Measurements from ENCODE around the gene AIM2.

The AIM2 gene

GRCh38 chr1:159076438-159077119 is at the start of gene AIM2:
Gene AIM2 (minus strand): TSS chr1:159076766. CDS start chr1:159073499, 3,267 bp downstream.
- peak within 1 kb of the TSS; percentile 5; the same call in 1 of the 2 replicates for H2AFZ ChIP-seq (ENCODE audit: low read depth, low read length)
- H3K4me3 ChIP-seq (ENCODE audit: low read length) = peak within 1 kb of the TSS; percentile 85
- H3K9me3 ChIP-seq (ENCODE audit: insufficient read depth, low read length) = no peaks in the 10 kb centered on the region
- H3K27me3 ChIP-seq (ENCODE audit: low read depth, low read length) = no peaks in the 10 kb centered on the region
- peak within 1 kb of the TSS; percentile 97 for H3K9ac ChIP-seq (ENCODE audit: low read length)
- H3K79me2 ChIP-seq (ENCODE audit: low read length) = peaks cover 49% of the 10 kb centered on the region
- no peaks in the 10 kb centered on the region for H4K20me1 ChIP-seq (ENCODE audit: insufficient read depth, low read length)
- H3K36me3 ChIP-seq (replicated peaks; ENCODE audit: low read depth, low read length) = peaks cover 10% of the 10 kb centered on the region
- peak within 1 kb of the TSS; percentile 94 for H3K4me2 ChIP-seq (ENCODE audit: low read length)
- TF ChIP-seq, protein P1, sequence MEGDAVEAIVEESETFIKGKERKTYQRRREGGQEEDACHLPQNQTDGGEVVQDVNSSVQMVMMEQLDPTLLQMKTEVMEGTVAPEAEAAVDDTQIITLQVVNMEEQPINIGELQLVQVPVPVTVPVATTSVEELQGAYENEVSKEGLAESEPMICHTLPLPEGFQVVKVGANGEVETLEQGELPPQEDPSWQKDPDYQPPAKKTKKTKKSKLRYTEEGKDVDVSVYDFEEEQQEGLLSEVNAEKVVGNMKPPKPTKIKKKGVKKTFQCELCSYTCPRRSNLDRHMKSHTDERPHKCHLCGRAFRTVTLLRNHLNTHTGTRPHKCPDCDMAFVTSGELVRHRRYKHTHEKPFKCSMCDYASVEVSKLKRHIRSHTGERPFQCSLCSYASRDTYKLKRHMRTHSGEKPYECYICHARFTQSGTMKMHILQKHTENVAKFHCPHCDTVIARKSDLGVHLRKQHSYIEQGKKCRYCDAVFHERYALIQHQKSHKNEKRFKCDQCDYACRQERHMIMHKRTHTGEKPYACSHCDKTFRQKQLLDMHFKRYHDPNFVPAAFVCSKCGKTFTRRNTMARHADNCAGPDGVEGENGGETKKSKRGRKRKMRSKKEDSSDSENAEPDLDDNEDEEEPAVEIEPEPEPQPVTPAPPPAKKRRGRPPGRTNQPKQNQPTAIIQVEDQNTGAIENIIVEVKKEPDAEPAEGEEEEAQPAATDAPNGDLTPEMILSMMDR (IDR thresholded peaks at IDR 0.05; ENCODE audit: low read depth, low read length) = no peak
- no peak for TF ChIP-seq EZH2phosphoT487 (IDR thresholded peaks at IDR 0.05; ENCODE audit: low read depth)
- peak within 1 kb of the TSS; percentile 97 for H3K27ac ChIP-seq (ENCODE audit: low read length)
- peaks cover 51% of the 10 kb centered on the region for H3K4me1 ChIP-seq (ENCODE audit: low read length)

DNA sequence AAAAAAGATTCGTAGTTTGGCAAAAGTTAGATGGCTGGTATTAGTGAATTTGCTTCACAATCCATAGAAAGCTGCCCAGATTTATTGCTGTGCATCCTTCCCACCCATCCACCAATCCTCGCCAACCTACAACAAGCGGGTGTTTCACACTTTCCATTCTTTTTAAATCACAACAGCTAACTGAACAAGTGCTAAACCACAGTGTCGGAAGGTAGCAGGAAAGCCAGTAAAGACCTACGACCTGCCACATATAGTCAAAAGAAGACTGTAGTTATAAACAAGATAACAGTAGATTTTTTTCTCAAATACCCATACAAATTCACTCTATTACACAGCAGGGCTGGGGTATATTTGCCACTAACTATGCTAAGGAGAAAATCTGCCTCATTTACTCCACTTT is 47.0 kb upstream of the AIM2 start:
- Histone ChIP-seq H4K20me1 (ENCODE audit: insufficient read depth, low read length) (no peaks in the 10 kb centered on the region), H3K9me3 (ENCODE audit: insufficient read depth, low read length) (no peaks in the 10 kb centered on the region), H3K4me2 (ENCODE audit: low read length) (peak overlapping the region; percentile 68), H3K27ac (ENCODE audit: low read length) (no peak overlapping the region), H3K4me3 (ENCODE audit: low read length) (no peak overlapping the region), H3K9ac (ENCODE audit: low read length) (no peak overlapping the region), H3K79me2 (ENCODE audit: low read length) (no peaks in the 10 kb centered on the region), H3K36me3 (replicated peaks; ENCODE audit: low read depth, low read length) (no peaks in the 10 kb centered on the region), H2AFZ (ENCODE audit: low read depth, low read length) (no peak overlapping the region), H3K27me3 (ENCODE audit: low read depth, low read length) (no peaks in the 10 kb centered on the region), H3K4me1 (ENCODE audit: low read length) (peaks cover 61% of the 10 kb centered on the region)
- no peak for TF ChIP-seq EZH2phosphoT487 (IDR thresholded peaks at IDR 0.05; ENCODE audit: low read depth)
- TF ChIP-seq, protein P1 (IDR thresholded peaks at IDR 0.05; ENCODE audit: low read depth, low read length) = no peak

DNA sequence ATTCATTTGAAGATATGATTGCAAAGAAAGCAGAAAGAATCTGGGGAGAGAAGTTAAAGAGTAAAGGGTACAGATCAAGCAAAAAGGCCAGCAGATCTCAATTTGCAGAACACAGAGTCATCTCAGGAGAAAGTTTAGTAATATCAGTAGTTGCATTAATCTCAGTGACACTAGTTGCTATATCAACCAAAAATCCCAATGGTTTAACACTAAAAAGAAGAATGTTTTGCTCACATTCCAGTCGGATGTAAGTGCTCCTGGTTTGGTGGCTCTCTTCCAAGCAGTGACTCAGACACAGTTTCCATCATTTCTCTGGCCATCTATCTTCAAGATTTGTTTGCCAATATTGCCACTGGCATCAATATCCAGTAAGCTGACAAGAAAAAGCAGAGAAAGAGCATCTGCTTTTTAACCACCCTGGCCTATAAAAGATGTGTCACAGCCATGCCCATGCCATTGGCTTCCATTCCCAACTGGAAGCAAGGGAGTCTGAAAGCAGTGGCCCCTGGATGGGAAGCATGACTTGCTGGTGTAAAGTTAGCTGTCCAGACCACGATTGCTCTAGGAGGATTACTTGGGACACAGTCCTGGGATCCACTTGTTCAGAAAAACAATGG is 45.5 kb upstream of the AIM2 start:
- H3K4me3 ChIP-seq (ENCODE audit: low read length) = peak overlapping the region; percentile 53
- H4K20me1 ChIP-seq (ENCODE audit: insufficient read depth, low read length) = no peaks in the 10 kb centered on the region
- H2AFZ ChIP-seq (ENCODE audit: low read depth, low read length) = no peak overlapping the region
- no peaks in the 10 kb centered on the region for H3K79me2 ChIP-seq (ENCODE audit: low read length)
- H3K27me3 ChIP-seq (ENCODE audit: low read depth, low read length) = no peaks in the 10 kb centered on the region
- peaks cover 61% of the 10 kb centered on the region for H3K4me1 ChIP-seq (ENCODE audit: low read length)
- peak overlapping the region; percentile 83 for H3K4me2 ChIP-seq (ENCODE audit: low read length)
- H3K27ac ChIP-seq (ENCODE audit: low read length) = peak overlapping the region; percentile 91
- no peak for TF ChIP-seq EZH2phosphoT487 (IDR thresholded peaks at IDR 0.05; ENCODE audit: low read depth)
- TF ChIP-seq, protein P1 (IDR thresholded peaks at IDR 0.05; ENCODE audit: low read depth, low read length) = no peak
- H3K9ac ChIP-seq (ENCODE audit: low read length) = peak overlapping the region; percentile 61
- no peaks in the 10 kb centered on the region for H3K9me3 ChIP-seq (ENCODE audit: insufficient read depth, low read length)
- H3K36me3 ChIP-seq (replicated peaks; ENCODE audit: low read depth, low read length) = no peaks in the 10 kb centered on the region

- no peaks in the 10 kb centered on the region for H3K27me3 ChIP-seq (ENCODE audit: low read depth, low read length)
- peak overlapping the region; percentile 91 for H3K27ac ChIP-seq (ENCODE audit: low read length)
- no peaks in the 10 kb centered on the region for H3K79me2 ChIP-seq (ENCODE audit: low read length)
- H3K4me1 ChIP-seq (ENCODE audit: low read length) = peaks cover 61% of the 10 kb centered on the region
- H3K36me3 ChIP-seq (replicated peaks; ENCODE audit: low read depth, low read length) = no peaks in the 10 kb centered on the region
- peak overlapping the region; percentile 61 for H3K9ac ChIP-seq (ENCODE audit: low read length)
- H4K20me1 ChIP-seq (ENCODE audit: insufficient read depth, low read length) = no peaks in the 10 kb centered on the region
- no peaks in the 10 kb centered on the region for H3K9me3 ChIP-seq (ENCODE audit: insufficient read depth, low read length)
- TF ChIP-seq EZH2phosphoT487 (IDR thresholded peaks at IDR 0.05; ENCODE audit: low read depth) = no peak
- TF ChIP-seq, protein P1 (IDR thresholded peaks at IDR 0.05; ENCODE audit: low read depth, low read length) = peak; percentile 22; the same call in 1 of the 2 replicates
- peak overlapping the region; percentile 75 for H3K4me2 ChIP-seq (ENCODE audit: low read length)
- H2AFZ ChIP-seq (ENCODE audit: low read depth, low read length) = no peak overlapping the region
- peak overlapping the region; percentile 57 for H3K4me3 ChIP-seq (ENCODE audit: low read length)
Observed at GRCh38 chr1:159121526-159121925, 45.0 kb upstream of the AIM2 start.

Data from OCI-LY3 (cell line).